HG03558 (cell line): Measurements from ENCODE around the gene INTS1.

Experiments used
- ATAC-seq: cut with Tn5 transposase; IDR thresholded peaks from one replicate; pipeline ENCODE4 v1.9.1; 2021; ENCODE audit warnings: moderate number of reproducible peaks; ENCODE audit not compliant: unreplicated experiment; ENCODE audit errors: extremely low read depth

Gene INTS1, protein sequence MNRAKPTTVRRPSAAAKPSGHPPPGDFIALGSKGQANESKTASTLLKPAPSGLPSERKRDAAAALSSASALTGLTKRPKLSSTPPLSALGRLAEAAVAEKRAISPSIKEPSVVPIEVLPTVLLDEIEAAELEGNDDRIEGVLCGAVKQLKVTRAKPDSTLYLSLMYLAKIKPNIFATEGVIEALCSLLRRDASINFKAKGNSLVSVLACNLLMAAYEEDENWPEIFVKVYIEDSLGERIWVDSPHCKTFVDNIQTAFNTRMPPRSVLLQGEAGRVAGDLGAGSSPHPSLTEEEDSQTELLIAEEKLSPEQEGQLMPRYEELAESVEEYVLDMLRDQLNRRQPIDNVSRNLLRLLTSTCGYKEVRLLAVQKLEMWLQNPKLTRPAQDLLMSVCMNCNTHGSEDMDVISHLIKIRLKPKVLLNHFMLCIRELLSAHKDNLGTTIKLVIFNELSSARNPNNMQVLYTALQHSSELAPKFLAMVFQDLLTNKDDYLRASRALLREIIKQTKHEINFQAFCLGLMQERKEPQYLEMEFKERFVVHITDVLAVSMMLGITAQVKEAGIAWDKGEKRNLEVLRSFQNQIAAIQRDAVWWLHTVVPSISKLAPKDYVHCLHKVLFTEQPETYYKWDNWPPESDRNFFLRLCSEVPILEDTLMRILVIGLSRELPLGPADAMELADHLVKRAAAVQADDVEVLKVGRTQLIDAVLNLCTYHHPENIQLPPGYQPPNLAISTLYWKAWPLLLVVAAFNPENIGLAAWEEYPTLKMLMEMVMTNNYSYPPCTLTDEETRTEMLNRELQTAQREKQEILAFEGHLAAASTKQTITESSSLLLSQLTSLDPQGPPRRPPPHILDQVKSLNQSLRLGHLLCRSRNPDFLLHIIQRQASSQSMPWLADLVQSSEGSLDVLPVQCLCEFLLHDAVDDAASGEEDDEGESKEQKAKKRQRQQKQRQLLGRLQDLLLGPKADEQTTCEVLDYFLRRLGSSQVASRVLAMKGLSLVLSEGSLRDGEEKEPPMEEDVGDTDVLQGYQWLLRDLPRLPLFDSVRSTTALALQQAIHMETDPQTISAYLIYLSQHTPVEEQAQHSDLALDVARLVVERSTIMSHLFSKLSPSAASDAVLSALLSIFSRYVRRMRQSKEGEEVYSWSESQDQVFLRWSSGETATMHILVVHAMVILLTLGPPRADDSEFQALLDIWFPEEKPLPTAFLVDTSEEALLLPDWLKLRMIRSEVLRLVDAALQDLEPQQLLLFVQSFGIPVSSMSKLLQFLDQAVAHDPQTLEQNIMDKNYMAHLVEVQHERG (N-terminal part only)

DNA sequence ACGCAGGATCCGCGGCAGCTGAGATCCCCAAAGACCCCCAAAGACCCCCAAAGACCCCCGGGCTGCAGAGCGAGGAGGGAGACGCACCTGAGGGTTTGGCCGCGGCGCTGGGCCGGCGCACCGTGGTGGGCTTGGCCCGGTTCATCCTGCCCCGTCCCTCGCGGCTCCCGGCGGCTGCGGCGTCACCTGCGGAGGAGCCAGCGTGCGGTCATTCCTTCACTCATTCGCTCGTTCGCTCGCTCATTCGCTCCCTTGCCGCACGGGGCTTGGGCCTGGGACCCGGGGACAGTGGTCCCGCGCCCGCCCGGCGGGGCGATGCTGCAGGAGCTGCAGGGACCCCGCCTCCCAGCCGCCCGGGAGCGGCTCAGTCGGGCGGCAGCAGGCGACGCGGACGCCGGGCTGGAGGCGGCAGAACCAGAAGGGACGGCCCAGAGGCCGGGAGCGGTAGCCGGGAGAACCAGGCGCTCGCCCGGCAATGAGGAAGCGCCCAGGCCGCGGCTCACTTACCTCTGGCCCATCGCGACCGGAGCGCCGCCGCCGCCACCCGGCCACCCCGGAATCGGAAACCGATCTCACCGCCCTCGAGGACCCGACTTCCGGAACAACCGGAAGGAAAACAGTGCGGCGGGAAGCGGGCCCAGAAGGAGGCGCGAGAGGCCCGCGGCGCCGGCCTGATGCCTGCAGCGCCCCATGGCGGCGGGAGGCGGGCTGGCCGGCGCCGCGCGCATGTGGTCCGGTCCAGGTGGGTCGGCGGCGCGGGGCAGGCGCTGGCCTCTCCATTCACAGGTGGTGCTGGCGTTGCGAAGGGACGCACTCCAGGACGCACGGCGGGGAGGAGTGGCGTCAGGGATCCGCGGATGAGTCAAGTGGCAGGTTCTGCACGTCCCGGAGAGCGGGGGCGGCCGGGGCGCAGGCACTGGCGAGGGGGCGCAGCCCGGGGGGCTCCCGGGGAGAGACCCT, at the start of gene INTS1:
Gene INTS1, minus strand, starts transcription at position 574 of the 960 bp plus-strand sequence. Its CDS starts 429 bp downstream, at position 145.
- peak; percentile 52 for ATAC-seq

DNA sequence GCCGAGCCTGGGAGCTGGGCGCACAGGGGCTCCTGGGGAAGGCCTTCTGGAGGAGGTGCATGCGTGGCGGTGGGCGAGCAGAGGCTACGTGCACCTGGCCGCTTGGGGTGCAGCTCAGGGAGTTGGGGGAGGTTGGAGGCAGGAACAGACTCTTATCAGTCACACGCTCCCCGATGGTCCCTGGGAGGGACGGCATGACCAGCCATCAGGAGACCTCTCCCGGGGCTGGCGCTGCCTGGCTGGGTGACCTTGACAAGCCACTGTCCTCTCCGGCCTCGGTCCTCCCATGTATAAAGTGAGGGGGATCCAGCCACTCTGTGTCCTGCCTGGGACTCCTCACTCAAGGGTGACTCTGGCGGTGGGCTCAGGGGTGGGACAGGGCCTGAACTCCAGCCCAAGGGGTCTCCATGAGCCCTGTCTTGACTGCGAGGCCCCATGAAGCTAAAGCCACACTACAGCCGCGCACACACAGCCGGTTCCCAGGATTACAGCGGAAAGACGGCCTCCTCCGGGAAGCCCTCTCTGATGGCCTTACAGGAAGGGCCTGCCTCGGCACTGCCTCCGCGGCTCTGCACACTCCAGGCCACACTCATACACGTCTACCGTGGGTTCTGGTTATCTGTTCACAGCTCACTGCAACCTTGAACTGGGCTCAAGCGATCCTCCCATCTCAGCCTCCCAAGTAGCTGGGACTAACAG, 49.5 kb upstream of the INTS1 start:
- no peak for ATAC-seq

DNA sequence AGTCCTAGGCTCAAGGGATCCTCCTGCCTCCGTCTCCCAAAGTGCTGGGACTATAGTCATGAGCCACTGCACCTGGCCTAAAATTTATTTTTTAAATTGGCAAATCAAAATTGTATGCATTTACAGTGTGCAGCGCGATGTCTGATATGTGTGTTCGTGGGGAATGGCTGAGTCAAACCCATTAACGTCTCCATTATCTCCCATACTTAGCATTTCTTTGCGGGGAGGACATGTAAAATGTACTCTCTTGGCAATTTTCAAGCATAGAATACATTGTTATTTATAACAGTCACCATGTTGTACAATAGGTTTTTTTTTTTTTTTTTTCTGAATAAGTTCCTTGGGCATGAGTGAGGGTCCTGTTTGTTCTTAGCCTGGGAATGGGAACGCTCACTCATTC, 48.0 kb upstream of the INTS1 start:
- no peak for ATAC-seq

DNA sequence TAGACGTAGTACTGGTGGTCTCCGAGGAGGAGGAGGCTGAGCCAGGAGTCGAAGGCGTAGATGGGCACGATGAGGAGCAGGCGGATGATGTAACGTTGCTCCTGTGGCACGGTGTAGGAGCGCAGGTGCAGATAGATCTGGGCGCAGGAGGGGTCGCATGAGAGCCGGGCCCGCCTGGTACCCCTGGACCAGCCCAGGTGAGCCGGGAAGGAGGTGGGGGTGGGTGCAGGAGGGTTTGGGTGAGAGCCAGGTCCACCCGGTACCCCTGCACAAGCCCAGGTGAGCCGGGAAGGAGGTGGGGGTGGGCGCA, 46.6 kb upstream of the INTS1 start:
- ATAC-seq, result no peak

DNA sequence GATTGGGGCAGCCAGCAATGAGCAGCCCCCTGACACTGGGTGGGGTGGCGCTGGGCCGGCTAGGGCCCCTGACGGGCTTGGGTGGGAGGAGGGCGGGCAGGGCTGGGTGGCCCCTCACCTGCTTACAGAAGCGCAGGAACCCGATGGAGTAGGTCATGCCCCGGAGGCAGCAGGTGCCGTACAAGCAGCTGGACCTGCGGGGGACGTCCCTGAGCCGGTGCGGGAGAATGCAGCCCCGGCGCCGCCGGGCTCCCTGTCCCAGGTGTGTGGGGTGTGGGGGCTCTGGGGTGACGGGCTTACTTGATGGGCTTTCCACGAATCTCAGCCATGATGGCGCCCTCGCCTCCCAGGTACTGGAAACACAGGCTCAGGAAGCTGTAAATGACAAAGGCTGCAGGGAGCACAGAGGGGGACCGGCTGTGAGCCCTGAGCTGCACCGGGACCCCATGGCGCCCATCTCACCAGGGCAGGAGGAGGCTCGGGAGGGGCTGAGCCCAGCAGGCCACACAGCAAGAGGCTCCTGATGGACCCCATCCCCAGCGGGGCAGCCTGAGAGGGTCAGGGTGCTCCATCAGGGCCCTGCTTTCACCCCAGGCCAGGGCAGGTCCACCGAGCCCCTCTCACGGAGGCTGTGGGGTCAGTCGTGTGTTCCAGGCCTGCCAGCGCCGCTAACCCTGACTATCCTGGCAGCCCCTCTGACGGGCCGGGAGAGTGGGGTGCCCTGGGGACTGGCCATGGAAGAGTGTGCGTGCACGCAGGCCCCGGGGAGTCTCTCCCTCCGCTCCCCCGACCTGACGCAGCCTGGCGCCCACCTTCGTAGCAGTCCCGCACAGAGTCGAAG, 46.0 kb upstream of the INTS1 start:
- ATAC-seq, result no peak

DNA sequence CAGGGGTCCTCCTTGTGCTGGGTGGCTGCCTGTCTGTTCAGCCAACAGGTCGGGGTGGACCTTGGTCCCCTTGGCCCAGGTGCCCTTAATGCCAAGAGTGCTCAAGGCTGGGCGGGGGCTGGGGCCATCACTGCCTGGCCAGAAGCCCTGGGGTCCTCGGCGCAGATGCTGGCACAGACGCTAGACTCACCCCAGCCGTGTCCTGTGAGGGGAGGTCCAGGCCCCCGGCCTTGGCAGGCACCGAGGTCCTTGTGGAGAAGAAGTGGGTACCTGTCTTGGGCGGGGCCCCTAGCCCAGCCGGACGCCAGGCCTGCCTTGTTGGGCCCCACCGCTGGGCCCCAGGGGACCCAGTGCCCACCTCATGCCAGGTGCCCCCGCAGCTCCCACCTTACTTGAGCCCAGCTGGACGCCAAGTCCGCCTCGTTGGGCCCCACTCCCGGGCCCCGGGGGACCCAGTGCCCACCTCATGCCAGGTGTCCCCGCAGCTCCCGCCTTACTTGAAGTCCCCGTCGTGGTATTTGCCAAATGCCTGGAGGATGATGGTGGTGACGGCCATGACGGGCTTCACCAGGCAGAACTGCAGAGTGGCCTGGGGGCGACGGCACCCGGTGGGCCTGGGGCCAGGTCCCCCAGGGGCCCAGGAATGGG, 45.3 kb upstream of the INTS1 start:
- no peak for ATAC-seq

DNA sequence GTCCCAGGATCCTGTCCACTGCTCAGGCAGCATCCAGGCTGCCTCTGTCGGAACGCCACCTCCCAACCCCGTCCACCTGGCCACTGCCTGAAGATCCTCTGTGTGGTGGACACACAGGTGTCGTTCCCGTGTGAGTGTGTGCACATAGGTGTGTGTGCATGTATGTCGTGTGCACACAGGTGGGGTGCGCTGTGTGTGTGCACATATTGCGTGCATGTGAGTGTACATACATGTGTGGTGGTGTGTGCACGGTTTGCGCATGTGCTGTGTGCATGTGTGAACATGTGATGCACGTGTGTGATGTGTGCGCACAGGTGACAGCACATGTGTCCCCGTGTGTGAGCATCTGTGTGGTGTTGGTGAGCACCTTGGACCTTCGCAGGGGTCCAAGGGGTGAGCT, 44.8 kb upstream of the INTS1 start:
- ATAC-seq, result no peak

DNA sequence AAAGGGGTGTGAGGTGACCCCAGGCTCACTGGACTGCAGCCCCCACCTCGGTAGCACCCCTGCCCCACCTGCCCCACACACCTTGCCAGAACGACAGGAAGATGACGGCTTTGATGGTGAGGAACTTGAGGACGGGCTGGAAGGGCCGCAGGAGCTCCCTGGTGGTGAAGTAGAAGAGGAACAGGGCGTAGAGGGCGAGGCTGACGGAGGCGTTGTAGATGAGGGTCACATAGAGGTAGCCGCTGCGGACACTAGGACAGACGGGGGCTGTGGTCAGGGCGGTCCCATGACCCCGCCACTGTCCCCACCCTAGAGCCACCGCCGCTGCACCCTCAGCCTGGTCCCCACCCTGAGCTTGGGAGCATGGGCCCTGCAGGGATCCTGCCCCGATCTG, 44.2 kb upstream of the INTS1 start:
- ATAC-seq, result no peak

DNA sequence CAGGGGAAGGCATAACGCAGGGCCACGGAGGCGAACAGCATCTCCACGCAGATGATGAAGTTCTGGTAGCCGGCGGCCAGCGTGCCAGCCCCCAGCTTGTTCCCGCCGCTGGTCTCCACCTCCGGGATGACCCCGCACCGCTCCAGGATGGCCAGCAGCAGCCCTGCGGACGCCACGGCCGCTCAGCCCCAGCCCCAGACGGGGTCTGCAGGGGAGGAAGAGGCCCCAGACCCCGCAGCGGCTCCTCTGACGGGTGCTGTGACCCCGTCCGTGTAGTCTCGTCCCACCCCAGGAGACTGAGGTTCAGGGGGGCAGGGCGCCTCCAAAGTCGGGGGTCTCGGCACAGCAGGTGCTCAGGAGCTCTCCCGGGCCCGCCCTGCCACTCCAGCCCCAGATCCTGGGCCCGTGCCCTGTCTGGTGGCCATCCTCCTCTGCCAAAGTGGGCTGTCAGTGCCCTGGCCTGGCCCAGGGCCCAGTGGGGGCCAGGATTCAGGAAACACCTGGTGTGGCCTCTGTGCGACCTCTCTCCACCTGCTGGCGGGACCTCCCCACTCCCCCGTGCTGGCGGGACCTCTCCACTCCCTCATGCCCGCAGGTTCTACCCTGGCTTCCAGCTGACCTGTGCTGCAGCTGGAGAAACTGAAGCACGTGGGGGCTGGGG, 43.7 kb upstream of the INTS1 start:
- no peak for ATAC-seq

DNA sequence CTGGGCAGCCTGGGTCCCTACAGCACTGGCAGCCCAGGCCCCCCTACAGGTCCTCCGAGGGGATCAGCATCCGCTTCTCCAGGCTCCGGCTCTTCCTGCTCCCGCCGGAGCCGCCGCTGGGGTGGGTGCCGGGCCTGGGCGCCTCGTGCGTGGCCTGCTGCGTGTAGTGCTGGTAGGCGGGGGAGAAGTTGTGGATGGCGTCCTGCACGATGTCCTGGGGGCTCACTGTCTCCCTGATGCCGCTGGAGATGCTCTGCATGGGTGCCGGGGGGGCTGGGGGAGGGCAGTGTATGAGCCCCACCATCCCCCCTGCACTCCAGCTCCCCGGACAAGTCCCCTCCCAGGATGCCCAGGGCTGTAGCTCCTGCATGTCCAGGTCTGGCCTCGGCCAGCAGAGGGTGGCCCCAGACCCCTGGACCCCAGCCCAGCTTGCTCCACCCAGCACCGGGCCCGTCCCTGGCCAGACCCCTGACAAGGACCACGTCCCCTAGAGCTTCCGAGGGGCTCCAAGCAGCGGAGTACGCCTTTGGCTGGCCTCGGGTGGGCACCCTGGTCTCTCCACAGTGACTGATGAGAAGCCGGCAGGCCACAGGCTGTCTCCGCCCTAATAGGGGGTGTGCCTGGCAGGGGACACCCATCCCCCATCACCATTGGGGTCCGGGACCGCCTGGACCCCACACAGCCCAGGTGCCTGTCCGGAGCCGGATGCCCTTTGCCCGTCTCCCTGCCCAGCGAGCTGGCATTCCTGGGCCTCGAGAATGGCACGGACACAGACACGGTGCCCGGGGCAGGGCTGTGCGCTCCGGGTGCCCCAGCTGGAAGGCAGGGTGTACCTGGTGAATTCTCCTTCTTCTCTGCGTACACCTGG, 43.0 kb upstream of the INTS1 start:
- ATAC-seq, result no peak

DNA sequence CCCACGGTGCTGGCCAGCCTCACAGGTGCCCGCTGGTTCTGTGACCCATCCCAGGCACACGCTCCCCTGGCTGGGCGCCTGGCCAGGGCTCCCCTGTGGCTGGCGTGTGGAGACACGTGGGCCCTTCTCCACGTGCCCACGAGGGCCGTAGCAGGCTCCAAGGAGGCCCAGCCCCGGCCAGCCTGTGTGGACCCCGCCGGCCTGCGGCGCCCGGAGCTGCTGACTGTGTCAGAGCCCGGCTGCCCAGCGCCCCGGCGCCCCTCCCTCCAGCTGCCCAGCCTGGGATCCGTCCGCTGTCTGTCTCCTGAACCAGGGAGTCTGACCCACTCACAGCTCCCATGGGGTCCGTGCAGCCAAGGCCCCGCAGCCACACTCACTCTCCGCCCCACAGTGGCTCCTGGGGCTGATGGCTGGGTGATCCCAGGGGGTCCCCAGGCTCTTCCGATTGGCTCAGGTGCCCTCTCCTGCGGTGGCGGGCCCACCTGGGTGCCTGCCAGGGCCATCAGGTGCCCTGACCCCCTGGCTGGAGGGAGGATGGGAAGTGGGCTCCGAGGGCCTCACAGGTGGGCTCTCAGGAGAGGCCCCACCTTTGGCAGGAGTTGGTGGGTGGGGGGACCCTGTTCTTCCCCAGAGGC, 42.2 kb upstream of the INTS1 start:
- ATAC-seq, result no peak

DNA sequence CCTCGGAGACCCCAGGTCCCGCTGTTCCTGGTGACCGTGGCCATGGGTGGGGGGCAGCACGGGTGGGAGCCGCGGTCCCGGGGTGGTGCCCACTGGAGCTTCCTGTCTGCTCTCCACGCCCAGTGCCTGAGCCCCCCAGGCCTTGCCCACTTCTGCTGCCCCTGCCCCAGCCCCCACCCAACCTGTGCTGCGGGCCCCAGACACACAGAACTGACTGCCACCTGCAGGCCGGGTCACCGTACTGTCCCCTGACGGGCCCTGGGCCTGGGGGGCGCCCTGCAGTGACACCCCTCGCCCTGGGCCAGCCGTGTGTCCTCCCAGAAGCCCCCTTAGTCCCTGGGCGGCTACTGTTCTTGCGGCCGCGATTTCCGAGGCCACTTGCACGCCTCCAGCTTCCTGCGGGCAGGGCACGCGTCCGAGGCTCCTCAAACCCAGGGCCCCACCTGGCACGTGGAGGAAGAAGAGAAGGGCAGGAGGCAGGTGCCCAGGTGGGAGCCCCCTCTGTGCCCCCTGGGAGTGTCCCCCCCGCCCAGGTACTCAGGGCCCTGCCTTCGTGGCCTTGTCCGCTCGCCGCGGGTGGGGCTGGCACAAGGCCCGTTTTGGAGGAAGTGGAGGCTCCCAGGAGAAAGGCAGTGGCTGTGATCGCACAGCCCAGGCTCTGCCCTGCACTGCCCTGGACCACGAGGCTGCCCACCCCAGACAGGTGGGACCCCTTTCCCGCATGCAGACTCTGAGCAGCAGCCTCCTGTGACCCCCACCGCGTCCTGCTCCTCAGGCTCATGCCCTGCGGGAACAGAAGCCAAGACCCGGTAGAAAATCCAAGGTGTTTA, 41.4 kb upstream of the INTS1 start:
- no peak for ATAC-seq

DNA sequence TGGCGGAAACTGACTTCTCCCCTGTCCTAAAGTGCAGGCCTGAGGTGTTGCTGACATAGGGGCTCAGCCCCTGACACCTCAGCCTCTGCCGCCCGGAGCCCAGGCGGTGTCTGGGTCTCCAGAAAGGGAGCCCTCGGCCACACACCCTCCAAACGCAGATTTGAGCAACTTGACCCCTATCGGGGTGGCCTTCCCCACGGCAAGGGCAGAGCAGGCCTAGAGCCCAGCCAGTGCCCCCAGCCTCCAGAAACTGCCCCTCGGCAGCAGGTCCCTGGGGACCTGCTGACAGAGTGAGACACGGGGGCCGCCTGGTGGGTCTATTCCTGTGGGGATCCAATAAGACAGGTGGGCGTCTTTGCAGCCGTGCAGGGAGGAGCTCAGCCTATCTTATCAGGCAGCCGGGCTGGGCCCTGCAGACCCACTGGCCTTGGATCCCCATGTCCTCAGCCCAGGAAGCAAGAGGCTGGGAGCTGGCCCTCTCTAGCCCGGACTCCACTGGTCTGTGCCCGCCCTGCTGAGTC, 40.8 kb upstream of the INTS1 start:
- ATAC-seq, result no peak

DNA sequence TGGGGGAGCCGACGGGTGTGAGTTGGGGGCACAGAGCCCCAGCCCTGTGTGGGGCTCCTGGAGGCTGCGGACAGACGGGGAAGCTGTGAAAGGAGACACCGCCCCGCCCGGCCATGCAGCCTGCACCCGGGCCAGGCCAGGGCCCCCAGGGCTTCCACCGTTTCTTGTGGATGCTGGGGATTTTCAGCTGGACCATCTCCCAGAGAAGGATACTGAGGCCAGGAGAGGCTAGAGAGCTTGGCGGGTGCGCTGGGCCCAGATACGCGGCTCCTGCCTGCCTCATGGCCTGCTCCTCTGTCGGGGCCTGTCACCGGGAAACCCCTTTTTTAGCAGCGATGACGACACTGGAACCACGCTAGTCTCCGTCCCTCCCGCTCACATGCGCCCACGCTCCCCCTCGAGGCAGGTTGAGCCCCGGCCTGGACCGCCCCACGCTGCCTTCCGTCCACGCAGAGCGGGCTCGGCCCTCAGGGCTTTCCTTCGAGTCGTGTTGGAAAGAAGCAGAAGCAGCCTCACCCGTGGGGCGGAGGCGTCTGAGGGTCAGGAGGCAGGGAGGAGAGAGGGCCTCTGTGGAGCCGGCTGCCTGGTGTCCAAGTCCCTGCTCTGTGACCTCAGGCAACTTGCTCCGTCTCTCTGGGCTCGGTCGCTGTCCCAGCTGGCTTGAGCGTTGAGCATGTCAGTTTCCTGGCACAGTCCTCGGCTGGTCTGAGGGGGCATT, 40.1 kb upstream of the INTS1 start:
- ATAC-seq, result no peak
